Liver (tissue), 9 donors: ENCODE results near the gene BANK1. TPM values are rescaled to one million over a fixed set of nuclear protein-coding genes. Genes with fewer than 3 reads are reported as not detected.

Experiments
- DNase-seq: peaks from one replicate; pipeline ENCODE4 v3.0.0-alpha.2; 2017; ENCODE audit warnings: low spot score
- H3K27ac ChIP-seq, 2 donors: one replicate each; pipeline ENCODE4 v1.7.0; 2013; ENCODE audit warnings: inconsistent platforms in 2 of 2, low read length in 2 of 2, control low read depth in 1 of 2, low read depth in 1 of 2, mild to moderate bottlenecking in 1 of 2
- H3K27me3 ChIP-seq, 4 donors: one replicate each; pipeline versions ENCODE4 v1.6.1 to v1.7.0; 2013; ENCODE audit warnings: low read length in 3 of 4, inconsistent platforms in 1 of 4, mild to moderate bottlenecking in 1 of 4, moderate library complexity in 1 of 4; ENCODE audit not compliant: control insufficient read depth in 4 of 4, insufficient read depth in 4 of 4
- H3K36me3 ChIP-seq, 4 donors: one replicate each; pipeline versions ENCODE4 v1.6.1 to v1.7.0; 2013; ENCODE audit warnings: low read length in 3 of 4, mild to moderate bottlenecking in 3 of 4, low read depth in 1 of 4, moderate library complexity in 1 of 4; ENCODE audit not compliant: control insufficient read depth in 4 of 4, insufficient read depth in 3 of 4
- H3K4me1 ChIP-seq, 4 donors: one replicate each; pipeline versions ENCODE4 v1.6.1 to v1.7.0; 2013; ENCODE audit warnings: low read length in 3 of 4, mild to moderate bottlenecking in 3 of 4, moderate library complexity in 1 of 4; ENCODE audit not compliant: control insufficient read depth in 4 of 4, insufficient read depth in 4 of 4
- H3K4me3 ChIP-seq, 3 donors: one replicate each; pipeline versions ENCODE4 v1.6.1 to v1.7.0; 2013; ENCODE audit warnings: low read length in 3 of 3, control low read depth in 1 of 3, low read depth in 1 of 3, mild to moderate bottlenecking in 1 of 3
- H3K9ac ChIP-seq, 2 donors: one replicate each; pipeline ENCODE4 v1.7.0; 2013; ENCODE audit warnings: low read length in 2 of 2, mild to moderate bottlenecking in 2 of 2, moderate library complexity in 2 of 2, control low read depth in 1 of 2, low read depth in 1 of 2
- H3K9me3 ChIP-seq, 4 donors: one replicate each; pipeline versions ENCODE4 v1.6.1 to v1.7.0; 2013; ENCODE audit warnings: low read length in 3 of 4; ENCODE audit not compliant: control insufficient read depth in 4 of 4
- ATF3 ChIP-seq: IDR thresholded peaks from 2 replicates; pipeline ENCODE4 v1.6.1; 2016; ENCODE audit warnings: antibody characterized with exemption
- EGR1 ChIP-seq, 2 donors: IDR thresholded peaks; 2 replicates each; pipeline ENCODE4 v1.6.1; 2016 to 2018; ENCODE audit warnings: antibody characterized with exemption in 2 of 2, low read depth in 2 of 2
- HNF4A ChIP-seq, 2 donors: conservative IDR thresholded peaks; 2 replicates each; pipeline ENCODE4 v1.6.1; 2016; ENCODE audit warnings: antibody characterized with exemption in 2 of 2, mild to moderate bottlenecking in 2 of 2
- JUND ChIP-seq, 2 donors: IDR thresholded peaks; 2 replicates each; pipeline ENCODE4 v1.6.1; 2016; ENCODE audit warnings: antibody characterized with exemption in 2 of 2
- NR2F2 ChIP-seq: IDR thresholded peaks from 2 replicates; pipeline ENCODE4 v1.6.1; 2016; ENCODE audit warnings: antibody characterized with exemption
- RXRA ChIP-seq, 2 donors: IDR thresholded peaks; 2 replicates each; pipeline ENCODE4 v1.6.1; 2017 to 2018; ENCODE audit warnings: antibody characterized with exemption in 2 of 2, mild to moderate bottlenecking in 1 of 2
- SP1 ChIP-seq: IDR thresholded peaks from 2 replicates; pipeline ENCODE4 v1.6.1; 2018; ENCODE audit warnings: antibody characterized with exemption, mild to moderate bottlenecking
- ZBTB33 ChIP-seq: IDR thresholded peaks from 2 replicates; pipeline ENCODE4 v1.6.1; 2016; ENCODE audit warnings: antibody characterized with exemption
- WGBS: extraction: QIAGEN DNeasy Blood & Tissue Kit; methylation state at CpG from one replicate; pipeline ENCODE4 v1.1.7; 2013; 5-methylcytosine and 5-hydroxymethylcytosine counted together
- polyA plus RNA-seq, 2 donors: library from polyadenylated mRNA; stranded (reverse) in 1 of 2; unstranded in 1 of 2; fragments of 200-250 nt in 1 of 2; fragments of >200 nt in 1 of 2; fragmentation: Nextera tagmentation in 1 of 2; extraction: Ambion mirVana in 1 of 2; gene quantifications; one replicate each; pipeline versions ENCODE4 v1.2.1 to v1.2.3, GENCODE V29; 2013 to 2015
- total RNA-seq, 2 donors: library from RNA; depleted of rRNA; stranded (reverse); fragments of >200 nt; gene quantifications; one replicate each; pipeline ENCODE4 v1.2.3, GENCODE V29; 2014
- TF ChIP-seq, protein P1 (sequence below): IDR thresholded peaks from 2 replicates; pipeline ENCODE4 v1.6.1; 2016; ENCODE audit warnings: antibody characterized with exemption, mild to moderate bottlenecking
- donor health status: healthy.
- donor health status: healthy.
- donor health status: healthy.
- donor health status: healthy.
- donor health status: healthy.

BANK1 gene
- total and polyA plus RNA-seq, 4 donors: 0.06 to 1.7 (median 0.35) TPM

DNA sequence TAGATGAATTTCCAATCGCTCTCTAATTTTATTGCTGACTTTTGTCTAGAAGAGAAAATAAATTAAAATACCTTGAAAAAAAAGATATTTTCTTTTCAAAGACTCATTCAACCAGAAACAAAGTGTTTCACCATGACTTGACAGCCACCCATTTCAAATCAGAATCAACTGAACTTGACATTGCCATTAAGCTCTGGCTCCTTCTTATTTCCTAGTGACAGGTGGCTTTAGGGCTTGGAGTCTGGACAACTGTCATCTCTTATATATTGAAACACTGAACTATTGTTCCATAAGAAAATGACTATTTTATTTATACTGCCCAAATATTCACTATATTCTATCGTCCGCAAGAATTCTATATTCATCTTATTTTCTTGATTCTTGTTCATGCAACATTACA is 325.6 kb downstream of the BANK1 start:
- TF ChIP-seq SP1 (no peak), JUND (IDR thresholded peaks at IDR 0.05) (no peak), RXRA (IDR thresholded peaks at IDR 0.05) (no peak), ATF3 (no peak)
- TF ChIP-seq, protein P1, sequence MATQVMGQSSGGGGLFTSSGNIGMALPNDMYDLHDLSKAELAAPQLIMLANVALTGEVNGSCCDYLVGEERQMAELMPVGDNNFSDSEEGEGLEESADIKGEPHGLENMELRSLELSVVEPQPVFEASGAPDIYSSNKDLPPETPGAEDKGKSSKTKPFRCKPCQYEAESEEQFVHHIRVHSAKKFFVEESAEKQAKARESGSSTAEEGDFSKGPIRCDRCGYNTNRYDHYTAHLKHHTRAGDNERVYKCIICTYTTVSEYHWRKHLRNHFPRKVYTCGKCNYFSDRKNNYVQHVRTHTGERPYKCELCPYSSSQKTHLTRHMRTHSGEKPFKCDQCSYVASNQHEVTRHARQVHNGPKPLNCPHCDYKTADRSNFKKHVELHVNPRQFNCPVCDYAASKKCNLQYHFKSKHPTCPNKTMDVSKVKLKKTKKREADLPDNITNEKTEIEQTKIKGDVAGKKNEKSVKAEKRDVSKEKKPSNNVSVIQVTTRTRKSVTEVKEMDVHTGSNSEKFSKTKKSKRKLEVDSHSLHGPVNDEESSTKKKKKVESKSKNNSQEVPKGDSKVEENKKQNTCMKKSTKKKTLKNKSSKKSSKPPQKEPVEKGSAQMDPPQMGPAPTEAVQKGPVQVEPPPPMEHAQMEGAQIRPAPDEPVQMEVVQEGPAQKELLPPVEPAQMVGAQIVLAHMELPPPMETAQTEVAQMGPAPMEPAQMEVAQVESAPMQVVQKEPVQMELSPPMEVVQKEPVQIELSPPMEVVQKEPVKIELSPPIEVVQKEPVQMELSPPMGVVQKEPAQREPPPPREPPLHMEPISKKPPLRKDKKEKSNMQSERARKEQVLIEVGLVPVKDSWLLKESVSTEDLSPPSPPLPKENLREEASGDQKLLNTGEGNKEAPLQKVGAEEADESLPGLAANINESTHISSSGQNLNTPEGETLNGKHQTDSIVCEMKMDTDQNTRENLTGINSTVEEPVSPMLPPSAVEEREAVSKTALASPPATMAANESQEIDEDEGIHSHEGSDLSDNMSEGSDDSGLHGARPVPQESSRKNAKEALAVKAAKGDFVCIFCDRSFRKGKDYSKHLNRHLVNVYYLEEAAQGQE: no peak
- no peak overlapping the region for H3K4me3 ChIP-seq
- H3K36me3 ChIP-seq: no peaks in the 10 kb centered on the region
- H3K27ac ChIP-seq: no peak overlapping the region
- H3K9me3 ChIP-seq: peaks cover 0 to 4% (median 0%) of the 10 kb centered on the region in 4 donors
- 83% methylated on average over 3 of the region's 3 CpGs for WGBS
- H3K9ac ChIP-seq: no peak overlapping the region
- DNase-seq: no peak
- no peaks in the 10 kb centered on the region for H3K4me1 ChIP-seq
- H3K27me3 ChIP-seq: no peaks in the 10 kb centered on the region

- Histone ChIP-seq H3K36me3 (no peaks in the 10 kb centered on the region), H3K9ac (no peak overlapping the region), H3K27me3 (no peaks in the 10 kb centered on the region), H3K4me3 (no peak overlapping the region), H3K27ac (no peak overlapping the region), H3K4me1 (no peaks in the 10 kb centered on the region), H3K9me3 (peaks cover 0 to 10% (median 2%) of the 10 kb centered on the region in 4 donors)
- TF ChIP-seq SP1 (no peak), HNF4A (conservative IDR thresholded peaks at IDR 0.05) (no peak), ZBTB33 (no peak), EGR1 (IDR thresholded peaks at IDR 0.05; ENCODE audit: low read depth in 2 of 2) (no peak), NR2F2 (no peak)
- DNase-seq: no peak
These were observed 330.3 kb downstream of the BANK1 start for GRCh38 chr4:102120846-102121245.
